GM12878 (cell line): ENCODE measurements around the gene REEP3. TPM values are rescaled to one million over a fixed set of nuclear protein-coding genes. Genes with fewer than 3 reads are reported as not detected.
A peak's percentile ranks its signal among the peaks of the same experiment; 100 is the strongest.

Experiments used
- BACH1 ChIP-seq: fragments of 450-650 bp; IDR thresholded peaks from 2 replicates; pipeline ENCODE4 v1.6.1; 2017; ENCODE audit warnings: mild to moderate bottlenecking, borderline replicate concordance
- BRCA1 ChIP-seq: IDR thresholded peaks from 2 replicates; pipeline ENCODE4 v1.6.1; 2011; ENCODE audit warnings: low read depth, low read length, improper control_type of control experiment
- CBFB ChIP-seq: IDR thresholded peaks from 2 replicates; pipeline ENCODE4 v1.6.1; 2016; ENCODE audit warnings: antibody characterized with exemption, low read depth
- CBX5 ChIP-seq: sonication (generic); IDR thresholded peaks from 2 replicates; pipeline ENCODE4 v1.6.1; 2016; ENCODE audit warnings: low read depth, moderate library complexity, mild to moderate bottlenecking, inconsistent platforms
- CEBPZ ChIP-seq: fragments of 150-350 bp; IDR thresholded peaks from 2 replicates; pipeline ENCODE4 v1.6.1; 2016; ENCODE audit warnings: low read depth, low read length
- CREB1 ChIP-seq: IDR thresholded peaks from 2 replicates; pipeline ENCODE4 v1.6.1; 2012; ENCODE audit warnings: low read depth, mild to moderate bottlenecking, inconsistent platforms
- EGR1 ChIP-seq, 2 experiments: IDR thresholded peaks; 1 replicate in 1 of 2; 2 replicates in 1 of 2; pipeline ENCODE4 v1.6.1; 2011 to 2012; ENCODE audit warnings: low read depth in 2 of 2, low read length in 2 of 2, borderline replicate concordance in 1 of 2, mild to moderate bottlenecking in 1 of 2, moderate library complexity in 1 of 2
- ETV6 ChIP-seq, 2 experiments: fragments of 450-650 bp in 1 of 2; IDR thresholded peaks in 1 of 2; conservative IDR thresholded peaks in 1 of 2; 2 replicates each; pipeline ENCODE4 v1.6.1; 2014; ENCODE audit warnings: antibody characterized with exemption in 1 of 2, borderline replicate concordance in 1 of 2, low read depth in 1 of 2, mild to moderate bottlenecking in 1 of 2, moderate library complexity in 1 of 2
- KAT2A ChIP-seq: conservative IDR thresholded peaks from 2 replicates; pipeline ENCODE4 v1.6.1; 2011; ENCODE audit warnings: low read depth, low read length; ENCODE audit not compliant: control insufficient read depth
- NBN ChIP-seq: fragments of 450-650 bp; IDR thresholded peaks from 2 replicates; pipeline ENCODE4 v1.6.1; 2016
- NR2C2 ChIP-seq: IDR thresholded peaks from 2 replicates; pipeline ENCODE4 v1.6.1; 2011; ENCODE audit warnings: borderline replicate concordance, low read depth; ENCODE audit not compliant: control insufficient read depth, insufficient read length
- POLR2AphosphoS5 ChIP-seq: IDR thresholded peaks from 2 replicates; pipeline ENCODE4 v1.6.1; 2011; ENCODE audit warnings: mild to moderate bottlenecking, low read length, inconsistent platforms
- RCOR1 ChIP-seq: conservative IDR thresholded peaks from 2 replicates; pipeline ENCODE4 v1.6.1; 2012; ENCODE audit warnings: low read depth, low read length, improper control_type of control experiment
- RELB ChIP-seq: fragments of 450-650 bp; IDR thresholded peaks from 2 replicates; pipeline ENCODE4 v1.6.1; 2017; ENCODE audit warnings: low read depth, mild to moderate bottlenecking, moderate library complexity
- SKIL ChIP-seq: fragments of 450-650 bp; IDR thresholded peaks from 2 replicates; pipeline ENCODE4 v1.6.1; 2017; ENCODE audit warnings: mild to moderate bottlenecking, low read depth, inconsistent platforms; ENCODE audit not compliant: poor library complexity, severe bottlenecking
- SMAD1 ChIP-seq: fragments of 450-650 bp; IDR thresholded peaks from 2 replicates; pipeline ENCODE4 v1.6.1; 2018; ENCODE audit warnings: mild to moderate bottlenecking, low read depth; ENCODE audit not compliant: partially characterized antibody
- SP1 ChIP-seq: IDR thresholded peaks from one replicate; pipeline ENCODE4 v1.6.1; 2011; ENCODE audit warnings: low read depth, low read length
- STAT1 ChIP-seq: fragments of 450-650 bp; conservative IDR thresholded peaks from 2 replicates; pipeline ENCODE4 v1.6.1; 2014; ENCODE audit warnings: antibody characterized with exemption, mild to moderate bottlenecking
- USF1 ChIP-seq: IDR thresholded peaks from 2 replicates; pipeline ENCODE4 v1.6.1; 2011; ENCODE audit warnings: borderline replicate concordance, low read depth, mild to moderate bottlenecking, moderate library complexity, mixed read lengths, low read length; ENCODE audit not compliant: insufficient read depth; ENCODE audit errors: extremely low read length
- YBX1 ChIP-seq: fragments of 450-650 bp; IDR thresholded peaks from 2 replicates; pipeline ENCODE4 v1.6.1; 2016; ENCODE audit warnings: antibody characterized with exemption
- ZBED1 ChIP-seq: IDR thresholded peaks from 2 replicates; pipeline ENCODE4 v1.6.1; 2016; ENCODE audit warnings: borderline replicate concordance
- ZNF207 ChIP-seq: fragments of 450-650 bp; IDR thresholded peaks from 2 replicates; pipeline ENCODE4 v1.6.1; 2014; ENCODE audit warnings: antibody characterized with exemption, mild to moderate bottlenecking, borderline replicate concordance
- polyA plus RNA-seq, 11 experiments: library from polyadenylated mRNA; depleted of rRNA in 4 of 11; unstranded in 6 of 11; stranded (reverse) in 5 of 11; fragments of >200 nt; fragmentation: Nextera tagmentation in 4 of 11; fragmentation: Illumina TruSeq in 1 of 11; extraction: Ambion mirVana in 4 of 11; extraction: Trizol in 1 of 11; gene quantifications; 1 replicate in 1 of 11; 2 replicates in 10 of 11; pipeline versions ENCODE4 v1.2.1 to v1.2.3, GENCODE V29; 2011 to 2016; ENCODE audit warnings: inconsistent platforms in 2 of 11, missing spikeins in 2 of 11, low read depth in 1 of 11
- total RNA-seq, 4 experiments: library from RNA; depleted of rRNA in 3 of 4; stranded (reverse); fragments of >200 nt in 3 of 4; fragmentation: Illumina TruSeq in 1 of 4; extraction: Trizol in 1 of 4; gene quantifications; 2 replicates each; pipeline versions ENCODE4 v1.2.1 to v1.2.3, GENCODE V29; 2013 to 2021

REEP3 gene
- total and polyA plus RNA-seq, 10 of the 15 experiments (the other 5 are each of a cell fraction or from before 2014, with no cell fraction given): 4.9 to 25.9 (median 16.2) TPM

- TF ChIP-seq CEBPZ: no peak
- TF ChIP-seq CBX5: 0 out of 2 replicates have a peak, but pooled peaks have one; percentile 62
- no peak for TF ChIP-seq BRCA1
- peak; percentile 34; the same call in 1 of the 2 replicates for TF ChIP-seq RELB
- no peak for TF ChIP-seq POLR2AphosphoS5
- TF ChIP-seq STAT1: no peak
- TF ChIP-seq RCOR1: no peak
- no peak for TF ChIP-seq CREB1
- no peak for TF ChIP-seq EGR1 (IDR thresholded peaks at IDR 0.05; ENCODE audit: borderline replicate concordance in 1 of 2, low read depth in 2 of 2, low read length in 2 of 2)
- no peak for TF ChIP-seq ZNF207
- TF ChIP-seq SMAD1: peak; percentile 85
- peak; percentile 71 for TF ChIP-seq USF1
- TF ChIP-seq YBX1: no peak
- TF ChIP-seq ZBED1: peak; percentile 67
- peak; percentile 13 for TF ChIP-seq SKIL
- TF ChIP-seq KAT2A: no peak
- TF ChIP-seq BACH1: no peak
- no peak for TF ChIP-seq NBN
- TF ChIP-seq SP1: no peak
- TF ChIP-seq ETV6 (conservative IDR thresholded peaks at IDR 0.05 in 1 of 2, IDR thresholded peaks at IDR 0.05 in 1 of 2; ENCODE audit: borderline replicate concordance in 1 of 2, low read depth in 1 of 2): 0 out of 4 replicates have a peak, but pooled peaks of 1 of the 2 experiments have one; percentile 4
- TF ChIP-seq NR2C2: no peak
- no peak for TF ChIP-seq CBFB
These were observed 107.5 kb downstream of the REEP3 start (continued) for GRCh38 chr10:63628526-63629362.
